Measurements from ENCODE around the gene VAV2.

- TF ChIP-seq, protein P1, sequence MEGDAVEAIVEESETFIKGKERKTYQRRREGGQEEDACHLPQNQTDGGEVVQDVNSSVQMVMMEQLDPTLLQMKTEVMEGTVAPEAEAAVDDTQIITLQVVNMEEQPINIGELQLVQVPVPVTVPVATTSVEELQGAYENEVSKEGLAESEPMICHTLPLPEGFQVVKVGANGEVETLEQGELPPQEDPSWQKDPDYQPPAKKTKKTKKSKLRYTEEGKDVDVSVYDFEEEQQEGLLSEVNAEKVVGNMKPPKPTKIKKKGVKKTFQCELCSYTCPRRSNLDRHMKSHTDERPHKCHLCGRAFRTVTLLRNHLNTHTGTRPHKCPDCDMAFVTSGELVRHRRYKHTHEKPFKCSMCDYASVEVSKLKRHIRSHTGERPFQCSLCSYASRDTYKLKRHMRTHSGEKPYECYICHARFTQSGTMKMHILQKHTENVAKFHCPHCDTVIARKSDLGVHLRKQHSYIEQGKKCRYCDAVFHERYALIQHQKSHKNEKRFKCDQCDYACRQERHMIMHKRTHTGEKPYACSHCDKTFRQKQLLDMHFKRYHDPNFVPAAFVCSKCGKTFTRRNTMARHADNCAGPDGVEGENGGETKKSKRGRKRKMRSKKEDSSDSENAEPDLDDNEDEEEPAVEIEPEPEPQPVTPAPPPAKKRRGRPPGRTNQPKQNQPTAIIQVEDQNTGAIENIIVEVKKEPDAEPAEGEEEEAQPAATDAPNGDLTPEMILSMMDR (conservative IDR thresholded peaks at IDR 0.05; ENCODE audit: low read depth, low read length) = no peak
- TF ChIP-seq EZH2 (IDR thresholded peaks at IDR 0.05; ENCODE audit: low read length, unreplicated experiment) (no peak), EZH2phosphoT487 (IDR thresholded peaks at IDR 0.05; ENCODE audit: borderline replicate concordance, low read length) (no peak)
These were observed 152.2 kb downstream of the VAV2 start for GRCh38 chr9:133839822-133840329.
